IMR-90 (cell line): ENCODE data around the gene CTCF. TPM values are rescaled to one million over a fixed set of nuclear protein-coding genes. Genes with fewer than 3 reads are reported as not detected.

ENCODE experiments used
- ATAC-seq: fragments of 200-7000 bp; cut with Tn5 transposase; 2 replicates; pipeline ENCODE4 v1.9.1; 2020; ENCODE audit warnings: low read depth, mild to moderate bottlenecking, moderate library complexity
- BruUV-seq: library from RNA; stranded (reverse); fragments of 400-500 nt; replicated peaks from 2 replicates; lab custom pipeline; 2021; lab: Mats Ljungman, UMichigan
- CTCF ChIA-PET: fragments of 300-600 bp; formaldehyde crosslinking; extraction: SDS; loops from one replicate; lab custom pipeline; 2021; ENCODE audit warnings: antibody characterized with exemption; lab: Yijun Ruan, JAX
- POLR2A ChIA-PET: fragments of 300-600 bp; sonication (Branson Sonifier 250); formaldehyde crosslinking; loops from one replicate; lab custom pipeline; 2022; ENCODE audit warnings: antibody characterized with exemption; ENCODE audit not compliant: unreplicated experiment; lab: Charles Lee
- DNase-seq: peaks from one replicate; pipeline ENCODE4 v3.0.0; 2013
- H2AFZ ChIP-seq: replicated peaks from 2 replicates; pipeline ENCODE3; 2013; ENCODE audit warnings: low read length, mild to moderate bottlenecking; ENCODE audit not compliant: poor library complexity
- H2AK5ac ChIP-seq: 2 replicates; pipeline ENCODE4 v1.6.1; 2013; ENCODE audit warnings: low read depth, low read length, inconsistent platforms
- H2AK9ac ChIP-seq: replicated peaks from 2 replicates; pipeline ENCODE3; 2013; ENCODE audit warnings: mild to moderate bottlenecking, low read depth, low read length, moderate library complexity; ENCODE audit not compliant: poor library complexity
- H2BK120ac ChIP-seq: 2 replicates; pipeline ENCODE4 v1.6.1; 2013; ENCODE audit warnings: low read depth, low read length, inconsistent platforms
- H2BK15ac ChIP-seq: 3 replicates; pipeline ENCODE4 v1.6.1; 2013; ENCODE audit warnings: low read depth, low read length, inconsistent platforms
- H2BK20ac ChIP-seq: 2 replicates; pipeline ENCODE4 v1.6.1; 2013; ENCODE audit warnings: low read depth, mild to moderate bottlenecking, inconsistent platforms, low read length, moderate library complexity
- H2BK5ac ChIP-seq: 2 replicates; pipeline ENCODE4 v1.6.1; 2013; ENCODE audit warnings: mild to moderate bottlenecking, low read depth, low read length, inconsistent platforms; ENCODE audit not compliant: poor library complexity, severe bottlenecking
- H3K14ac ChIP-seq: replicated peaks from 2 replicates; pipeline ENCODE4 v1.6.1; 2013; ENCODE audit warnings: low read depth, low read length, inconsistent platforms
- H3K18ac ChIP-seq: 2 replicates; pipeline ENCODE4 v1.6.1; 2013; ENCODE audit warnings: low read depth, low read length, control low read depth
- H3K23ac ChIP-seq: 2 replicates; pipeline ENCODE4 v1.6.1; 2013; ENCODE audit warnings: low read depth, low read length, inconsistent platforms
- H3K27ac ChIP-seq: 2 replicates; pipeline ENCODE4 v1.5.1; 2013; ENCODE audit warnings: mild to moderate bottlenecking, control low read depth, low read length; ENCODE audit not compliant: insufficient read depth
- H3K27me3 ChIP-seq: 2 replicates; pipeline ENCODE4 v1.6.1; 2013; ENCODE audit warnings: low read length; ENCODE audit not compliant: control insufficient read depth, insufficient read depth
- H3K36me3 ChIP-seq: 2 replicates; pipeline ENCODE4 v1.6.1; 2013; ENCODE audit warnings: low read length, mixed read lengths; ENCODE audit not compliant: control insufficient read depth, insufficient read depth
- H3K4ac ChIP-seq: 2 replicates; pipeline ENCODE4 v1.6.1; 2013; ENCODE audit warnings: low read depth, low read length, inconsistent platforms
- H3K4me1 ChIP-seq: 2 replicates; pipeline ENCODE4 v1.6.1; 2013; ENCODE audit warnings: low read length, mixed read lengths; ENCODE audit not compliant: control insufficient read depth, insufficient read depth
- H3K4me2 ChIP-seq: 2 replicates; pipeline ENCODE4 v1.6.1; 2013; ENCODE audit warnings: low read depth, mild to moderate bottlenecking, control low read depth, low read length, moderate library complexity
- H3K4me3 ChIP-seq: 2 replicates; pipeline ENCODE4 v1.5.1; 2013; ENCODE audit warnings: low read depth, mild to moderate bottlenecking, control low read depth, low read length, moderate library complexity; ENCODE audit not compliant: insufficient read depth
- H3K56ac ChIP-seq: 2 replicates; pipeline ENCODE4 v1.6.1; 2013; ENCODE audit warnings: low read length, inconsistent platforms; ENCODE audit not compliant: insufficient read depth; ENCODE audit errors: extremely low read depth
- H3K79me1 ChIP-seq, 2 experiments: 2 replicates each; pipeline ENCODE4 v1.6.1; 2013; ENCODE audit warnings: low read length in 2 of 2, inconsistent platforms in 1 of 2, low read depth in 1 of 2
- H3K9ac ChIP-seq: 2 replicates; pipeline ENCODE4 v1.6.1; 2013; ENCODE audit warnings: low read depth, low read length, control low read depth
- H3K9me1 ChIP-seq: 2 replicates; pipeline ENCODE4 v1.6.1; 2013; ENCODE audit warnings: low read length, inconsistent platforms; ENCODE audit not compliant: insufficient read depth
- H3K9me3 ChIP-seq: 2 replicates; pipeline ENCODE4 v1.6.1; 2013; ENCODE audit warnings: low read length; ENCODE audit not compliant: control insufficient read depth, insufficient read depth
- H4K20me1 ChIP-seq: 2 replicates; pipeline ENCODE4 v1.6.1; 2013; ENCODE audit warnings: low read length, inconsistent platforms; ENCODE audit not compliant: insufficient read depth
- H4K5ac ChIP-seq: 2 replicates; pipeline ENCODE4 v1.6.1; 2013; ENCODE audit warnings: mild to moderate bottlenecking, low read depth, low read length, control low read depth
- H4K8ac ChIP-seq, 2 experiments: 2 replicates each; pipeline ENCODE4 v1.6.1; 2013; ENCODE audit warnings: low read depth in 2 of 2, low read length in 2 of 2, control low read depth in 1 of 2, inconsistent platforms in 1 of 2
- H4K91ac ChIP-seq: 2 replicates; pipeline ENCODE4 v1.6.1; 2013; ENCODE audit warnings: low read depth, low read length, inconsistent platforms; ENCODE audit not compliant: insufficient read depth
- BHLHE40 ChIP-seq: fragments of 150-350 bp; IDR thresholded peaks from 2 replicates; pipeline ENCODE4 v1.6.1; 2016; ENCODE audit warnings: mild to moderate bottlenecking, low read depth, low read length
- FOS ChIP-seq: fragments of 150-350 bp; IDR thresholded peaks from 2 replicates; pipeline ENCODE4 v1.6.1; 2016; ENCODE audit warnings: low read depth, low read length
- MAZ ChIP-seq: IDR thresholded peaks from 2 replicates; pipeline ENCODE4 v1.6.1; 2012; ENCODE audit warnings: low read depth, mild to moderate bottlenecking, low read length, improper control_type of control experiment, moderate library complexity, borderline replicate concordance
- MXI1 ChIP-seq: IDR thresholded peaks from 2 replicates; pipeline ENCODE4 v1.6.1; 2012; ENCODE audit warnings: low read depth, mild to moderate bottlenecking, low read length, moderate library complexity, borderline replicate concordance
- RAD21 ChIP-seq: IDR thresholded peaks from 2 replicates; pipeline ENCODE4 v1.6.1; 2012; ENCODE audit warnings: low read length, improper control_type of control experiment
- WGBS, 2 experiments: methylation state at CpG; one replicate each; pipeline versions ENCODE4 v1.1.5 to v1.1.7; 2013; ENCODE audit warnings: missing lambda C conversion rate in 2 of 2; ENCODE audit not compliant: insufficient read length in 1 of 2; ENCODE audit errors: extremely low coverage in 2 of 2; 5-methylcytosine and 5-hydroxymethylcytosine counted together
- dilution Hi-C: fragments of 300-500 bp; cut with HindIII; formaldehyde crosslinking; loops from one replicate; pipeline ENCODE4 v1.14.3; 2018; ENCODE audit warnings: low sequenced_read_pairs; ENCODE audit not compliant: unreplicated experiment
- in situ Hi-C: fragments of 300-500 bp; cut with MboI; formaldehyde crosslinking; loops from 3 replicates; pipeline ENCODE4 v1.14.3; 2019; ENCODE audit warnings: low sequenced_read_pairs, inconsistent platforms, mixed read lengths
- intact Hi-C: fragments of 100-400 bp; cut with micrococcal nuclease; formaldehyde crosslinking; loops from 2 replicates; pipeline ENCODE4 v1.10.0; 2022
- polyA plus RNA-seq, 3 experiments: library from polyadenylated mRNA; depleted of rRNA; stranded (reverse); fragments of >200 nt; gene quantifications; 2 replicates each; pipeline ENCODE4 v1.2.3, GENCODE V29; 2012; ENCODE audit warnings: low replicate concordance in 1 of 3
- total RNA-seq: library from RNA; depleted of rRNA; stranded (reverse); fragments of >200 nt; gene quantifications from 2 replicates; pipeline ENCODE4 v1.2.3, GENCODE V29; 2012
- TF ChIP-seq, protein P1 (sequence below): fragments of 150-350 bp; IDR thresholded peaks from 2 replicates; pipeline ENCODE4 v1.6.1; 2016; ENCODE audit warnings: low read depth, mild to moderate bottlenecking, low read length, moderate library complexity, borderline replicate concordance

The CTCF gene
- total and polyA plus RNA-seq, 2 of the 4 experiments (the other 2 are of a cell fraction): 16.1 to 22.8 TPM

DNA sequence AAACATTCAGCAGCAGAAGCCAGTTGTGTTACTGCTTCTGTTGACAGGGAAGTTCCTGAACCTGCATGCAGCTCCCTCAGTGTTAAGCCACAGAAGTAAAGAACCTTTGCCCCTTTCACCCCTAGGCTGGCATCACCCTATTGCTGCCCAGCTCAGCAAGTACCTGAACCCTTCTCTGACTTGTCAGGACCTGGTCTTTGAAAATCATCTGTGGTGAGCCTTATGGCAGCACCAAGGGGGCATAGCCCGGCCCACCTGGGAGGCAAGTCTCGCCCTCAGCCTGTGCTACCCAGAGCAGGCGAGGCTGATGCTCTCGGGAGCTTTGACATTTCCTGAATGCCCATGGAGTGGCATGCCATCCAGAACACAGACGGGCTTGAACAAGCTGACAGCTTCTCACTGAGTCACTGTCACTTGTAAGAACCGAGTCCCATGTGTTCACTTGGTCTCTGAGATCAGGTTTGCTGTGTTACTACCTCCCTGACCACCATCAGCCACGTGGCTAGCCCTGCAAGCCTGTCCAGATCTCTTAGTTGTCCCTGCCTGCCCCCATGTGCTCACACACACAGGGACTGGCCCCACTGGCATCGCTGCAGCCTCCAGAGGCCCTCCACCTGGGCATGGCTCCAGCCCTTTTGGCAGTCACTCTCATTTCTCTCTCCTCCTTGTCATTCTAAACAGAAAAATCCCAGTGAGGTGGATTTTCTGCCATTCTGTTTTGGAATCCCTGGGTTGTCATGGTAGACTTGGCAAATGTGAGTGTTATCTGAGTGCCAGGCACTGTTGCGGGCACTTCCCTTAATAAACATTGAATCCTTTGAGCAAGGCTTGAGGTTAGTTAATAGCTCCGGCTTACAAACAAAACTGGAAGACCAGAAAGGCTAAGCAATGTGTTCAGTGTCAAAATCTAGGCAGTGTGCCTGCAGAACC lies 79.7 kb downstream of the CTCF start:
- TF ChIP-seq FOS (no peak), BHLHE40 (no peak), MAZ (no peak), MXI1 (peak; percentile 58; the same call in 1 of the 2 replicates), RAD21 (no peak)
- TF ChIP-seq, protein P1, sequence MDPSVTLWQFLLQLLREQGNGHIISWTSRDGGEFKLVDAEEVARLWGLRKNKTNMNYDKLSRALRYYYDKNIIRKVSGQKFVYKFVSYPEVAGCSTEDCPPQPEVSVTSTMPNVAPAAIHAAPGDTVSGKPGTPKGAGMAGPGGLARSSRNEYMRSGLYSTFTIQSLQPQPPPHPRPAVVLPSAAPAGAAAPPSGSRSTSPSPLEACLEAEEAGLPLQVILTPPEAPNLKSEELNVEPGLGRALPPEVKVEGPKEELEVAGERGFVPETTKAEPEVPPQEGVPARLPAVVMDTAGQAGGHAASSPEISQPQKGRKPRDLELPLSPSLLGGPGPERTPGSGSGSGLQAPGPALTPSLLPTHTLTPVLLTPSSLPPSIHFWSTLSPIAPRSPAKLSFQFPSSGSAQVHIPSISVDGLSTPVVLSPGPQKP: no peak
- Histone ChIP-seq H3K4me3 (no peak overlapping the region), H4K8ac (no peak overlapping the region), H2AK9ac (no peak overlapping the region), H2BK120ac (no peak overlapping the region), H3K18ac (no peak overlapping the region), H2AFZ (peak overlapping the region; percentile 44), H4K20me1 (peaks cover 5% of the 10 kb centered on the region), H3K79me1 (no peaks in the 10 kb centered on the region), H2BK15ac (no peak overlapping the region), H3K9me1 (no peaks in the 10 kb centered on the region), H3K27ac (no peak overlapping the region), H3K4me2 (no peak overlapping the region), H3K36me3 (peaks cover 16% of the 10 kb centered on the region), H4K91ac (no peak overlapping the region), H2AK5ac (0 out of 2 replicates have a peak overlapping the region, but pooled peaks have one; percentile 35), H3K9ac (no peak overlapping the region), H2BK5ac (no peak overlapping the region), H3K4me1 (peaks cover 5% of the 10 kb centered on the region; the same call in 1 of the 2 replicates), H4K5ac (no peak overlapping the region), H3K9me3 (no peaks in the 10 kb centered on the region), H3K27me3 (peaks cover 27% of the 10 kb centered on the region), H3K14ac (no peak overlapping the region), H3K4ac (no peak overlapping the region), H3K56ac (no peak overlapping the region), H3K23ac (0 out of 2 replicates have a peak overlapping the region, but pooled peaks have one; percentile 53), H2BK20ac (no peak overlapping the region)
- peak; percentile 66 for ATAC-seq
- dilution Hi-C loops (no loop called here), in situ Hi-C loops (no loop called here), intact Hi-C loops (loop anchor here (5.0 kb wide), 1 partner anchor 35 kb away; no protein-coding TSS in a partner anchor)
- POLR2A ChIA-PET: no interaction called here
- WGBS, 2 experiments: 61% methylated on average over 6 of the region's 10 CpGs; no CpG with 5 or more reads in 1 of the 2 experiments
- no TSS peak for BruUV-seq
- peak; percentile 33 for DNase-seq
- CTCF ChIA-PET: interaction anchor here (1.3 to 2.9 kb wide), 3 partner anchors 79 to 121 kb away, joined by 4 to 9 read pairs (median 4); no protein-coding TSS in a partner anchor
